Raji (cell line): ENCODE data around the gene PRRT1.

ENCODE experiments used
- POLR2A ChIP-seq: IDR thresholded peaks from 2 replicates; pipeline ENCODE4 v1.6.1; 2011; ENCODE audit warnings: low read depth, low read length, control low read depth; ENCODE audit not compliant: insufficient read depth

PRRT1 gene

GRCh38 chr6:32109765-32110160 lies 42.0 kb downstream of the PRRT1 start:
- no peak for TF ChIP-seq POLR2A

- no peak for TF ChIP-seq POLR2A
Observed at GRCh38 chr6:32109114-32109764, 42.5 kb downstream of the PRRT1 start, which contains the start of gene TNXB. Gene TNXB (minus strand): TSS chr6:32109338. CDS start chr6:32098198, 11,140 bp downstream.

- no peak for TF ChIP-seq POLR2A
Observed at GRCh38 chr6:32108727-32109113, 43.0 kb downstream of the PRRT1 start.

GRCh38 chr6:32108094-32108627 lies 43.6 kb downstream of the PRRT1 start:
- no peak for TF ChIP-seq POLR2A

- no peak for TF ChIP-seq POLR2A
Observed at GRCh38 chr6:32107406-32107805, 44.3 kb downstream of the PRRT1 start.

- TF ChIP-seq POLR2A = no peak
Observed at GRCh38 chr6:32105433-32105832, 46.3 kb downstream of the PRRT1 start.

- TF ChIP-seq POLR2A = no peak
Observed at GRCh38 chr6:32102255-32102654, 49.5 kb downstream of the PRRT1 start.
